OCI-LY3 (cell line): ENCODE data around the gene AGPAT3.

Experiments
- H2AFZ ChIP-seq: fragments of 200-600, 300-600 bp; shearing (Covaris generic); 2 replicates; pipeline ENCODE4 v1.6.0; 2014; ENCODE audit warnings: antibody characterized with exemption, low read depth, low read length
- H3K27ac ChIP-seq: fragments of 200-600, 300-600 bp; sonication (generic); 2 replicates; pipeline ENCODE4 v1.5.1; 2014; ENCODE audit warnings: mild to moderate bottlenecking, low read length, moderate library complexity, mixed read lengths
- H3K27me3 ChIP-seq: fragments of 200-600, 300-600 bp; sonication (generic); 2 replicates; pipeline ENCODE4 v1.6.1; 2014; ENCODE audit warnings: low read depth, low read length, mixed read lengths
- H3K36me3 ChIP-seq: fragments of 200-600, 300-600 bp; sonication (generic); replicated peaks from 2 replicates; pipeline ENCODE3; 2014; ENCODE audit warnings: low read depth, low read length, mixed read lengths
- H3K4me1 ChIP-seq: fragments of 300-600, 200-600 bp; sonication (generic); 2 replicates; pipeline ENCODE4 v1.6.1; 2014; ENCODE audit warnings: low read length, mixed read lengths
- H3K4me2 ChIP-seq: fragments of 200-600, 300-600 bp; sonication (generic); 2 replicates; pipeline ENCODE4 v1.6.1; 2014; ENCODE audit warnings: low read length, mixed read lengths
- H3K4me3 ChIP-seq: fragments of 300-600, 200-600 bp; sonication (generic); 2 replicates; pipeline ENCODE4 v1.5.1; 2014; ENCODE audit warnings: antibody characterized with exemption, mild to moderate bottlenecking, low read length, moderate library complexity
- H3K79me2 ChIP-seq: fragments of 300-600, 200-600 bp; shearing (Covaris generic); 2 replicates; pipeline ENCODE4 v1.6.1; 2014; ENCODE audit warnings: mild to moderate bottlenecking, low read length, mixed read lengths
- H3K9ac ChIP-seq: fragments of 300-600, 200-600 bp; shearing (Covaris generic); 2 replicates; pipeline ENCODE4 v1.6.0; 2014; ENCODE audit warnings: mild to moderate bottlenecking, low read length, moderate library complexity
- H3K9me3 ChIP-seq: fragments of 200-600, 300-600 bp; shearing (Covaris generic); 2 replicates; pipeline ENCODE4 v1.6.1; 2014; ENCODE audit warnings: low read length, mixed read lengths; ENCODE audit not compliant: insufficient read depth
- H4K20me1 ChIP-seq: fragments of 200-600, 300-600 bp; sonication (generic); 2 replicates; pipeline ENCODE4 v1.6.1; 2016; ENCODE audit warnings: low read length, mixed read lengths; ENCODE audit not compliant: insufficient read depth
- EZH2phosphoT487 ChIP-seq: fragments of 200-600 bp; shearing (Covaris generic); IDR thresholded peaks from 2 replicates; pipeline ENCODE4 v1.6.1; 2018; ENCODE audit warnings: antibody characterized with exemption, mixed run types, low read depth
- TF ChIP-seq, protein P1 (sequence below): fragments of 200-600, 300-600 bp; sonication (generic); IDR thresholded peaks from 2 replicates; pipeline ENCODE4 v1.5.1; 2014; ENCODE audit warnings: antibody characterized with exemption, low read length, low read depth

AGPAT3 gene

GRCh38 chr21:43930848-43931375 lies 65.9 kb downstream of the AGPAT3 start:
- no peaks in the 10 kb centered on the region for H3K9me3 ChIP-seq
- H3K79me2 ChIP-seq = peaks cover 34% of the 10 kb centered on the region
- no peak for TF ChIP-seq EZH2phosphoT487
- TF ChIP-seq, protein P1, sequence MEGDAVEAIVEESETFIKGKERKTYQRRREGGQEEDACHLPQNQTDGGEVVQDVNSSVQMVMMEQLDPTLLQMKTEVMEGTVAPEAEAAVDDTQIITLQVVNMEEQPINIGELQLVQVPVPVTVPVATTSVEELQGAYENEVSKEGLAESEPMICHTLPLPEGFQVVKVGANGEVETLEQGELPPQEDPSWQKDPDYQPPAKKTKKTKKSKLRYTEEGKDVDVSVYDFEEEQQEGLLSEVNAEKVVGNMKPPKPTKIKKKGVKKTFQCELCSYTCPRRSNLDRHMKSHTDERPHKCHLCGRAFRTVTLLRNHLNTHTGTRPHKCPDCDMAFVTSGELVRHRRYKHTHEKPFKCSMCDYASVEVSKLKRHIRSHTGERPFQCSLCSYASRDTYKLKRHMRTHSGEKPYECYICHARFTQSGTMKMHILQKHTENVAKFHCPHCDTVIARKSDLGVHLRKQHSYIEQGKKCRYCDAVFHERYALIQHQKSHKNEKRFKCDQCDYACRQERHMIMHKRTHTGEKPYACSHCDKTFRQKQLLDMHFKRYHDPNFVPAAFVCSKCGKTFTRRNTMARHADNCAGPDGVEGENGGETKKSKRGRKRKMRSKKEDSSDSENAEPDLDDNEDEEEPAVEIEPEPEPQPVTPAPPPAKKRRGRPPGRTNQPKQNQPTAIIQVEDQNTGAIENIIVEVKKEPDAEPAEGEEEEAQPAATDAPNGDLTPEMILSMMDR = no peak
- no peak overlapping the region for H3K27ac ChIP-seq
- H3K4me3 ChIP-seq = no peak overlapping the region
- no peak overlapping the region for H3K9ac ChIP-seq
- H3K4me2 ChIP-seq = no peak overlapping the region
- no peaks in the 10 kb centered on the region for H3K4me1 ChIP-seq
- H3K27me3 ChIP-seq = no peaks in the 10 kb centered on the region
- peaks cover 15% of the 10 kb centered on the region for H4K20me1 ChIP-seq
- H2AFZ ChIP-seq = no peak overlapping the region
- peaks cover 7% of the 10 kb centered on the region for H3K36me3 ChIP-seq

GRCh38 chr21:43931489-43931888 lies 66.5 kb downstream of the AGPAT3 start:
- Histone ChIP-seq H2AFZ (no peak overlapping the region), H3K36me3 (peaks cover 7% of the 10 kb centered on the region), H3K79me2 (peaks cover 34% of the 10 kb centered on the region), H3K4me2 (no peak overlapping the region), H3K4me1 (no peaks in the 10 kb centered on the region), H4K20me1 (peaks cover 15% of the 10 kb centered on the region), H3K9me3 (no peaks in the 10 kb centered on the region), H3K27me3 (no peaks in the 10 kb centered on the region), H3K4me3 (no peak overlapping the region), H3K27ac (no peak overlapping the region), H3K9ac (no peak overlapping the region)
- TF ChIP-seq, protein P1 = no peak
- no peak for TF ChIP-seq EZH2phosphoT487

GRCh38 chr21:43932005-43932404 lies 67.0 kb downstream of the AGPAT3 start:
- Histone ChIP-seq H2AFZ (no peak overlapping the region), H3K27ac (no peak overlapping the region), H3K4me3 (no peak overlapping the region), H4K20me1 (peaks cover 15% of the 10 kb centered on the region), H3K27me3 (no peaks in the 10 kb centered on the region), H3K79me2 (peaks cover 35% of the 10 kb centered on the region), H3K4me1 (no peaks in the 10 kb centered on the region), H3K36me3 (peaks cover 12% of the 10 kb centered on the region), H3K9me3 (no peaks in the 10 kb centered on the region), H3K4me2 (no peak overlapping the region), H3K9ac (no peak overlapping the region)
- no peak for TF ChIP-seq EZH2phosphoT487
- TF ChIP-seq, protein P1 = no peak

GRCh38 chr21:43933199-43933598 lies 68.2 kb downstream of the AGPAT3 start:
- peaks cover 15% of the 10 kb centered on the region for H4K20me1 ChIP-seq
- no peak overlapping the region for H3K9ac ChIP-seq
- TF ChIP-seq, protein P1 = no peak
- TF ChIP-seq EZH2phosphoT487 = no peak
- H3K9me3 ChIP-seq = no peaks in the 10 kb centered on the region
- H2AFZ ChIP-seq = no peak overlapping the region
- peaks cover 11% of the 10 kb centered on the region for H3K4me1 ChIP-seq
- peaks cover 39% of the 10 kb centered on the region for H3K79me2 ChIP-seq
- H3K27me3 ChIP-seq = no peaks in the 10 kb centered on the region
- no peak overlapping the region for H3K4me3 ChIP-seq
- peaks cover 17% of the 10 kb centered on the region for H3K36me3 ChIP-seq
- H3K27ac ChIP-seq = no peak overlapping the region
- H3K4me2 ChIP-seq = no peak overlapping the region
